Vagina (tissue), 2 donors: Measurements from ENCODE around the gene LHX4.

Experiments used
- CTCF ChIP-seq, 3 experiments: fragments of 450-650 bp in 2 of 3; fragments of 200-600 bp in 1 of 3; sonication (generic) in 1 of 3; IDR thresholded peaks; one replicate each; pipeline ENCODE4 v1.5.1; 2017 to 2019; ENCODE audit warnings: antibody characterized with exemption in 3 of 3, mild to moderate bottlenecking in 2 of 3, moderate library complexity in 2 of 3
- POLR2A ChIP-seq, 2 donors: fragments of 450-650 bp; IDR thresholded peaks; one replicate each; pipeline ENCODE4 v1.6.1; 2017; ENCODE audit warnings: antibody characterized with exemption in 2 of 2, mild to moderate bottlenecking in 2 of 2, moderate library complexity in 2 of 2

GRCh38 chr1:180254854-180255253 is 24.8 kb downstream of the LHX4 start:
- no peak for TF ChIP-seq CTCF (IDR thresholded peaks at IDR 0.05)
- TF ChIP-seq POLR2A (IDR thresholded peaks at IDR 0.05) = no peak
